Karpas-422 (cell line): ENCODE measurements around the gene CEP120. TPM values are rescaled to one million over a fixed set of nuclear protein-coding genes. Genes with fewer than 3 reads are reported as not detected.

Source experiments
- DNase-seq: peaks from one replicate; pipeline ENCODE4 v3.0.0-alpha.2; 2015
- H2AFZ ChIP-seq: fragments of 200-600 bp; sonication (generic); 2 replicates; pipeline ENCODE4 v1.6.1; 2014; ENCODE audit warnings: antibody characterized with exemption, low read length, mixed read lengths
- H3K27ac ChIP-seq: fragments of 200-600 bp; sonication (generic); 2 replicates; pipeline ENCODE4 v1.5.1; 2014; ENCODE audit warnings: mild to moderate bottlenecking, low read length, moderate library complexity
- H3K27me3 ChIP-seq: fragments of 200-600 bp; sonication (generic); 2 replicates; pipeline ENCODE4 v1.6.1; 2014; ENCODE audit warnings: low read length, mixed read lengths
- H3K36me3 ChIP-seq: fragments of 200-600 bp; sonication (generic); 2 replicates; pipeline ENCODE4 v1.6.1; 2014; ENCODE audit warnings: low read length, mixed read lengths; ENCODE audit not compliant: insufficient read depth
- H3K4me1 ChIP-seq: fragments of 200-600 bp; sonication (generic); 2 replicates; pipeline ENCODE4 v1.6.1; 2014; ENCODE audit warnings: mild to moderate bottlenecking, low read length, mixed read lengths
- H3K4me2 ChIP-seq: fragments of 200-600 bp; sonication (generic); 2 replicates; pipeline ENCODE4 v1.6.1; 2014; ENCODE audit warnings: low read length, low read depth, mild to moderate bottlenecking; ENCODE audit not compliant: poor library complexity, severe bottlenecking
- H3K4me3 ChIP-seq: fragments of 200-600 bp; sonication (generic); 2 replicates; pipeline ENCODE4 v1.5.1; 2014; ENCODE audit warnings: mild to moderate bottlenecking, antibody characterized with exemption, low read length, mixed read lengths
- H3K79me2 ChIP-seq: fragments of 200-600 bp; sonication (generic); 2 replicates; pipeline ENCODE4 v1.6.1; 2014; ENCODE audit warnings: mild to moderate bottlenecking, low read length, mixed read lengths
- H3K9ac ChIP-seq: fragments of 200-600 bp; sonication (generic); 2 replicates; pipeline ENCODE4 v1.6.0; 2014; ENCODE audit warnings: low read length
- H3K9me2 ChIP-seq: fragments of 200-600 bp; sonication (generic), shearing (Covaris generic); replicated peaks from 2 replicates; pipeline ENCODE4 v1.6.0; 2014; ENCODE audit warnings: mild to moderate bottlenecking, low read length, moderate library complexity; ENCODE audit not compliant: insufficient read depth
- H3K9me3 ChIP-seq: fragments of 300-700, 200-600 bp; sonication (generic); 2 replicates; pipeline ENCODE4 v1.6.1; 2014; ENCODE audit warnings: low read length, mixed read lengths
- H4K20me1 ChIP-seq: fragments of 200-600 bp; sonication (generic); 2 replicates; pipeline ENCODE4 v1.6.1; 2014; ENCODE audit warnings: mild to moderate bottlenecking, antibody characterized with exemption, low read length, low read depth; ENCODE audit not compliant: insufficient read depth
- total RNA-seq: library from RNA; depleted of rRNA; stranded (reverse); fragments of >200 nt; shearing (Covaris generic); gene quantifications from 2 replicates; pipeline ENCODE4 v1.2.3, GENCODE V29; 2014; ENCODE audit warnings: low replicate concordance; rRNA removed

CEP120 gene
- total RNA-seq, 1 experiment from 2014 or later, result 48.9 TPM

DNA sequence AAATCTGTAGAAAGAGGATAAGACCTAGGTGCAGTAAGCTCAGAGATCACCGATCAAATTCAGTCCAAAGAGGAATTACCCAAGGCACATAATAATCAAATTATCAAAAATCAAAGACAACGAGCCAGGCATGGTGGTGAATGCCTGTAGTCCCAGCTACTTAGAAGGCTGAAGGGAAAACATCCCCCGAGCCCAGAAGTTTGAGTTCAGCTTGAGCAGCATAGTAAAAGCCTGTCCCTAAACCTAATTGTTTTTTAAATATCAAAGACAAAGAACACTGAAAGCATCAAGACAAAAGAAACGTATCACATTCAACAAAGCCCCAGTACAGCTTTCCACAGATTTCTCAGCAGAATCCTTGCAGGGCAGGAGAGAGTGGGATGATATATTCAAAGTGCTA lies 122.9 kb downstream of the CEP120 start:
- Histone ChIP-seq H2AFZ (no peak overlapping the region), H3K9ac (no peak overlapping the region), H3K27ac (no peak overlapping the region), H3K9me2 (no peaks in the 10 kb centered on the region), H3K4me3 (no peak overlapping the region), H4K20me1 (no peaks in the 10 kb centered on the region), H3K27me3 (peaks cover 2% of the 10 kb centered on the region; the same call in 1 of the 2 replicates), H3K4me2 (no peak overlapping the region), H3K79me2 (no peaks in the 10 kb centered on the region), H3K4me1 (no peaks in the 10 kb centered on the region), H3K36me3 (no peaks in the 10 kb centered on the region), H3K9me3 (no peaks in the 10 kb centered on the region)
- DNase-seq, result no peak

DNA sequence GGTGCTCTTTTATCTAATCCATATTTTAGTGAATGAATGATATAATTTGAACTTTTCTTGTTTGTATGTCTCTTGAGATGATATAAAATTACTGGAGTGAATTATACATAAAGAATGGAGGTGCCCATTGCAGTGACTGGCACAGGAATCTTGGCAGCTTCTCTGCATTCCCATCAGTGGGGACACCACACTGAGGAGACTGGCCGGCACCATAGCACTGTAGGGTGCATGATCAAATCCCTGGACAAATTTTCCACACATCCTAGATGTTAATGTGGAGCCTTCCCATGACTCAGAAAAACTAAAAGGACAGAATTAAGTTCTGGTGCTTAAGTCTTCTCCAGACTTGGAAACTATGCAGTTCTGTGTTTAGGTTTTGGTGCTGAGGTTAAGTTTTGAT lies 124.1 kb downstream of the CEP120 start:
- H3K4me1 ChIP-seq, result no peaks in the 10 kb centered on the region
- H3K27ac ChIP-seq, result no peak overlapping the region
- H3K9ac ChIP-seq, result no peak overlapping the region
- DNase-seq, result no peak
- H3K4me3 ChIP-seq, result no peak overlapping the region
- H3K27me3 ChIP-seq, result peaks cover 2% of the 10 kb centered on the region; the same call in 1 of the 2 replicates
- H3K4me2 ChIP-seq, result no peak overlapping the region
- H4K20me1 ChIP-seq, result no peaks in the 10 kb centered on the region
- no peaks in the 10 kb centered on the region for H3K79me2 ChIP-seq
- no peaks in the 10 kb centered on the region for H3K9me3 ChIP-seq
- no peaks in the 10 kb centered on the region for H3K36me3 ChIP-seq
- no peak overlapping the region for H2AFZ ChIP-seq
- no peaks in the 10 kb centered on the region for H3K9me2 ChIP-seq

DNA sequence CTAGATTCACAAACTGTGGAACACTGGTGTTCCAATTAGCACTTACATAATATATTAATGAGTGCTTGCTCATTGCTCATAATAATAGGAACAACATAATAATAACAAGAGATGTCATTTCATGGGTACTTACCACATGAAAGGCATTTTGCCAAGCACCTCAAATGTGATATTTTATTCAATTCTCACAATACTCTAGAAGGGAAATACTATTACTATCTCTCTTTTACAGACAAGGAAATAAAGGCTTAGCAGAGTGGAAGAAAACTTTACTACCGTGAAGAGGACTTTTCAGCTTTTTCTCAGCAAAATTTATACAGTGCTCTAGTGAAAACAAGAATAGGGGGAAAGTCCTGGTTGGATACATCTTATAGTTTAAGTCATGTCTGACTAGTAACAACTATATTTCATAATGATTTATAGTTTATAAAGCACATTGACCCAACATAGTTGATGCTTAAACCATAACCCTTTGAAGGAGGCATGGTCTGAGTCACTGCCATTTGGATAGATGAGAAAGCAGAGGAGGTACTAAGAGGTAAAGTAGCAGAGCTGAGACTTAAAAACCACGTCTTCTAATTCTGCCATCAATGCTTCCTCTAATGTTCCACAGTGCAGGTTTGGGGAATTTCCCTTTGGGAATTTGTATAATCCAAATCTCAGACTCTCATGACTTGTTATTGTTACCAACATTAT lies 124.7 kb downstream of the CEP120 start:
- H3K9me3 ChIP-seq, result no peaks in the 10 kb centered on the region
- no peaks in the 10 kb centered on the region for H3K36me3 ChIP-seq
- no peaks in the 10 kb centered on the region for H3K79me2 ChIP-seq
- no peaks in the 10 kb centered on the region for H3K4me1 ChIP-seq
- peaks cover 2% of the 10 kb centered on the region; the same call in 1 of the 2 replicates for H3K27me3 ChIP-seq
- no peak overlapping the region for H3K4me3 ChIP-seq
- no peak overlapping the region for H3K4me2 ChIP-seq
- H3K9me2 ChIP-seq, result no peaks in the 10 kb centered on the region
- H3K27ac ChIP-seq, result no peak overlapping the region
- no peaks in the 10 kb centered on the region for H4K20me1 ChIP-seq
- no peak for DNase-seq
- no peak overlapping the region for H3K9ac ChIP-seq
- H2AFZ ChIP-seq, result no peak overlapping the region

GRCh38 chr5:123297866-123298265 lies 125.3 kb downstream of the CEP120 start:
- no peak overlapping the region for H2AFZ ChIP-seq
- no peak for DNase-seq

DNA sequence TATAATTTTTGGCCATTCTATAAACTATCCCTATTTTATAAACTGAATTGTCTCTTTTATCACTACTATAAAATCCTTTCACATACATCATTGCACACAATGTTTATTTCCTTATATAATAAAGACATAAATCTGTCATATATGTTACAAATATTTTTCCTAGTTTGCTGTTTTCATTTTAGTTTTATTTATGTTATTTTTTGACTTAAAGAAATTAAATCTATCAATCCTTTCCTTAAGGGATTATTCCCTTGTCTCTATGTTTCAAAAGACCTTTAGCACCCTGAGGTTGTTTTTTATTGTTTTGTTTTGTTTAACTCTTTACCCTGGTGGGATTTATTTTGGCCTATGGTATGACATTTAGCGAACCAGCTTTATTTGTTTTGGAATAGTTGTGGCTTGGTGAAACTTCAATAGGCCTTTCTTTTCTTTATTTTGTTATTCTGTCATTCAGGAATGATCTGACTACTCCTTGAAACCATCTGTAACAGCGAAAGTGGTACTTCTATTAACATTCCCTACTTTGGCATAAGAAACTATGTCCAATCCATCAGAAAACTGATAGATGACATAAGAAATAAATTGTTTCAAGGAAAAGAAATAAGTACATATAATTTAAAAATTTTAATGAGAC lies 125.9 kb downstream of the CEP120 start:
- Histone ChIP-seq H3K9ac (no peak overlapping the region), H3K4me3 (no peak overlapping the region), H3K79me2 (no peaks in the 10 kb centered on the region), H2AFZ (no peak overlapping the region), H3K27me3 (peaks cover 2% of the 10 kb centered on the region; the same call in 1 of the 2 replicates), H3K27ac (no peak overlapping the region), H4K20me1 (no peaks in the 10 kb centered on the region), H3K9me3 (no peaks in the 10 kb centered on the region), H3K4me1 (no peaks in the 10 kb centered on the region), H3K9me2 (no peaks in the 10 kb centered on the region), H3K36me3 (no peaks in the 10 kb centered on the region), H3K4me2 (no peak overlapping the region)
- no peak for DNase-seq

More at GRCh38 chr5:123297866-123298265, 125.3 kb downstream of the CEP120 start:
- Histone ChIP-seq H3K4me3 (no peak overlapping the region), H3K79me2 (no peaks in the 10 kb centered on the region), H3K9me2 (no peaks in the 10 kb centered on the region), H4K20me1 (no peaks in the 10 kb centered on the region), H3K4me2 (no peak overlapping the region), H3K9ac (no peak overlapping the region), H3K27me3 (peaks cover 2% of the 10 kb centered on the region; the same call in 1 of the 2 replicates), H3K4me1 (no peaks in the 10 kb centered on the region), H3K27ac (no peak overlapping the region), H3K9me3 (no peaks in the 10 kb centered on the region), H3K36me3 (no peaks in the 10 kb centered on the region)

Other genes starting within 250 kb of the CEP120 start
- 27.4 and 28.5 TPM in 2 replicates for gene CSNK1G3, start 88.8 kb upstream of the CEP120 start, total RNA-seq